IPS-NIHi7 (cell line): ENCODE measurements around the gene ULK1.

Experiments used
- DNase-seq: peaks from one replicate; pipeline ENCODE4 v3.0.0; 2012; ENCODE audit warnings: mixed read lengths; ENCODE audit errors: extremely low spot score

Gene ULK1

GRCh38 chr12:131920157-131920508, 25.7 kb downstream of the ULK1 start:
- DNase-seq = no peak

- no peak for DNase-seq
Measured at GRCh38 chr12:131920902-131921840, 26.7 kb downstream of the ULK1 start.

GRCh38 chr12:131921866-131922769, 27.7 kb downstream of the ULK1 start:
- no peak for DNase-seq

- DNase-seq = no peak
Measured at GRCh38 chr12:131922772-131923171, 28.4 kb downstream of the ULK1 start.

- no peak for DNase-seq
Measured at GRCh38 chr12:131923260-131923659, 28.8 kb downstream of the ULK1 start.

GRCh38 chr12:131927110-131928079, 33.0 kb downstream of the ULK1 start:
- no peak for DNase-seq

- no peak for DNase-seq
Measured at GRCh38 chr12:131928080-131928710, 33.8 kb downstream of the ULK1 start.

- peak; percentile 98 for DNase-seq
Measured at GRCh38 chr12:131928711-131929580, 34.5 kb downstream of the ULK1 start, which contains the start of gene PUS1. Gene PUS1, plus strand, starts transcription at chr12:131929276. Its CDS starts 447 bp downstream, at chr12:131929723.

GRCh38 chr12:131929581-131930456, 35.4 kb downstream of the ULK1 start:
- no peak for DNase-seq

GRCh38 chr12:131930510-131930909, 36.1 kb downstream of the ULK1 start:
- no peak for DNase-seq

- no peak for DNase-seq
Measured at GRCh38 chr12:131933387-131933786, 39.0 kb downstream of the ULK1 start.

- DNase-seq = no peak
Measured at GRCh38 chr12:131934535-131934934, 40.1 kb downstream of the ULK1 start.

GRCh38 chr12:131938082-131938481, 43.7 kb downstream of the ULK1 start:
- no peak for DNase-seq

GRCh38 chr12:131939007-131939406, 44.6 kb downstream of the ULK1 start:
- DNase-seq = no peak

- no peak for DNase-seq
Measured at GRCh38 chr12:131940141-131940547, 45.7 kb downstream of the ULK1 start.

GRCh38 chr12:131941116-131941986, 46.9 kb downstream of the ULK1 start:
- no peak for DNase-seq

- no peak for DNase-seq
Measured at GRCh38 chr12:131941987-131942341, 47.5 kb downstream of the ULK1 start.

- DNase-seq = no peak
Measured at GRCh38 chr12:131942671-131943070, 48.2 kb downstream of the ULK1 start.
